Gastrocnemius medialis (tissue), 4 donors: ENCODE measurements around the gene CIDEB. TPM values are rescaled to one million over a fixed set of nuclear protein-coding genes. Genes with fewer than 3 reads are reported as not detected.
A peak's percentile ranks its signal among the peaks of the same experiment; 100 is the strongest.

ENCODE experiments used
- ATAC-seq, 2 donors: fragments of 150-250 bp; one replicate each; pipeline ENCODE4 v1.9.1; 2016
- DNase-seq, 2 donors: peaks; one replicate each; pipeline ENCODE4 v3.0.0-alpha.2; 2019
- H3K27ac ChIP-seq, 4 donors: fragments of 200-600 bp; sonication (generic); 1 replicate in 1 of 4; 2 replicates in 3 of 4; pipeline ENCODE4 v1.5.1; 2016 to 2018; ENCODE audit warnings: mild to moderate bottlenecking in 2 of 4, moderate library complexity in 1 of 4
- H3K27me3 ChIP-seq, 3 donors: fragments of 200-600 bp; sonication (generic) in 2 of 3; 1 replicate in 1 of 3; 2 replicates in 2 of 3; pipeline versions ENCODE4 v1.5.1 to v1.6.0; 2016 to 2019; ENCODE audit warnings: mild to moderate bottlenecking in 1 of 3, moderate library complexity in 1 of 3
- H3K36me3 ChIP-seq, 2 donors: fragments of 200-600 bp; sonication (generic) in 1 of 2; one replicate each; pipeline ENCODE4 v1.5.1; 2017 to 2018
- H3K4me1 ChIP-seq, 2 donors: fragments of 200-600 bp; sonication (generic) in 1 of 2; one replicate each; pipeline ENCODE4 v1.5.1; 2016 to 2017; ENCODE audit warnings: mild to moderate bottlenecking in 2 of 2
- H3K4me3 ChIP-seq, 4 donors: fragments of 200-600 bp; sonication (generic) in 3 of 4; 1 replicate in 1 of 4; 2 replicates in 3 of 4; pipeline ENCODE4 v1.5.1; 2016 to 2019; ENCODE audit warnings: mild to moderate bottlenecking in 2 of 4
- H3K9me3 ChIP-seq, 3 donors: fragments of 200-600 bp; sonication (generic) in 2 of 3; 1 replicate in 1 of 3; 2 replicates in 2 of 3; pipeline ENCODE4 v1.5.1; 2016 to 2019
- POLR2A ChIP-seq, 2 donors: fragments of 450-650 bp; IDR thresholded peaks; one replicate each; pipeline ENCODE4 v1.6.1; 2017; ENCODE audit warnings: antibody characterized with exemption in 2 of 2, mild to moderate bottlenecking in 2 of 2, moderate library complexity in 2 of 2
- in situ Hi-C, 4 donors: fragments of 200-750 bp; cut with MboI; loops; one replicate each; pipeline versions ENCODE4 v1.15.0 to v1.8.0; 2017; ENCODE audit warnings: low sequenced_read_pairs in 4 of 4
- intact Hi-C: fragments of 100-400 bp; cut with DNase I; formaldehyde crosslinking; loops from one replicate; pipeline ENCODE4 v1.15.1; 2023; ENCODE audit warnings: low total_unique reads
- total RNA-seq, 4 donors: library from RNA; depleted of rRNA; stranded (reverse); fragments of >200 nt; gene quantifications; one replicate each; pipeline versions ENCODE4 v1.1.0 to v1.2.3, GENCODE V29; 2016
- TF ChIP-seq, protein P1 (sequence below), 5 experiments: fragments of 450-650 bp in 3 of 5; fragments of 200-600 bp in 2 of 5; sonication (generic) in 2 of 5; IDR thresholded peaks in 4 of 5; conservative IDR thresholded peaks in 1 of 5; 1 replicate in 4 of 5; 2 replicates in 1 of 5; pipeline ENCODE4 v1.5.1; 2016 to 2019; ENCODE audit warnings: antibody characterized with exemption in 5 of 5, mild to moderate bottlenecking in 3 of 5, moderate library complexity in 3 of 5

CIDEB gene
- total RNA-seq, 4 donors from 2014 or later, result 0.39 to 1.5 (median 0.88) TPM

DNA sequence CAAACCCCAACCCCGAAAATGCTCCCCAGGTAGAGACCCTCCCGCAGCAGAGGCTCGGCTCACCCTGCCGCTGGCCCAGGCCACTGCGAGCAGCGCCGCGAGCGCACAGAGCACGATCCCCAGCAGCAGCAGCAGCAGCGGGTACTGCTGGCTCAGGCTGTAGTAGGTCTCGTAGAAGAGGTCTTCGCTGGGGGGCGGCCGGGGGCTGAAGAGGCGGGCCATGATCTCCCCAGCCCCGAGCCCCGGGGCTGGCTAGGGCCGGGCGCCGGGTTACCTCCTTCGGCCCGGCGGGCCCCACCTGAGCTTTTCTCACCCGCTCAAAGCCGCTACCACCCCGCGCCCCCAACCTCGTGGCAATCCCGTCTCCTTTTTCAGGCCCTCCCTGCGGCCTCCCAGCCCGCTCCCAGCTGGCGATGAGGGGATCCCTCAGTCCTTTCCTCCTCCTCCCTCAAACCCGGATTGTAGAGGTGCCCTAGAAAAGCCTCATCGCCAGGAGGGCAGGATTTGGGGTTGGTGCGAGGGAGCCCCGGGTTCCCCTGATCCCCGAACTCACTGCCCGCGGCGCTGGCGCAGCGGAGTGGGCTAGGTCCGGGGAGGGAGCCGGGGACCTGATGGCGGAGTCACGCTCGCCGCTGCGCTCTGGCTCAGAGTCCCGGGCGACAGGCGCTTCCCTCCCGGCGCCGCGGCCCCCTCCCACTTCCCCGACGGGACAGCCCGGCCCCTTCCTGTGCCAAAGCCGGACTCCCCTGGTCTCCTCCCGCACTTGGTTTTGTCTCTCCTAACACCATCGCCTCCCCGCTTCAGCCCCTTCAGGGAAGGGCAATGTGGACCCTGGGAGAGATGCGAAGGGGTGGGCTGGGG is 26.9 kb upstream of the CIDEB start, which contains the start of gene ADCY4:
Gene ADCY4 (minus strand): TSS at position 641 of the 861 bp plus-strand sequence. CDS start 419 bp downstream, at position 222.
- no peak for ATAC-seq
- Histone ChIP-seq H3K4me1 (peaks cover 9 to 25% of the 10 kb centered on the region in 2 donors), H3K36me3 (no peaks in the 10 kb centered on the region), H3K27ac (peak within 1 kb of the TSS; percentile 45 to 81 (median 77)), H3K4me3 (peak within 1 kb of the TSS; percentile 49 to 72 (median 58)), H3K9me3 (no peaks in the 10 kb centered on the region), H3K27me3 (peaks cover 19 to 53% (median 48%) of the 10 kb centered on the region in 3 donors)
- in situ Hi-C loops (loop anchor here (5.0 to 10.0 kb wide), 3 partner anchors 98 to 103 kb away; no protein-coding TSS in a partner anchor), intact Hi-C loops (loop anchor here (2.0 kb wide), 1 partner anchor 32 kb away; no protein-coding TSS in a partner anchor)
- DNase-seq, result no peak
- peak; percentile 22 to 51 for TF ChIP-seq POLR2A (IDR thresholded peaks at IDR 0.05)
- TF ChIP-seq, protein P1, sequence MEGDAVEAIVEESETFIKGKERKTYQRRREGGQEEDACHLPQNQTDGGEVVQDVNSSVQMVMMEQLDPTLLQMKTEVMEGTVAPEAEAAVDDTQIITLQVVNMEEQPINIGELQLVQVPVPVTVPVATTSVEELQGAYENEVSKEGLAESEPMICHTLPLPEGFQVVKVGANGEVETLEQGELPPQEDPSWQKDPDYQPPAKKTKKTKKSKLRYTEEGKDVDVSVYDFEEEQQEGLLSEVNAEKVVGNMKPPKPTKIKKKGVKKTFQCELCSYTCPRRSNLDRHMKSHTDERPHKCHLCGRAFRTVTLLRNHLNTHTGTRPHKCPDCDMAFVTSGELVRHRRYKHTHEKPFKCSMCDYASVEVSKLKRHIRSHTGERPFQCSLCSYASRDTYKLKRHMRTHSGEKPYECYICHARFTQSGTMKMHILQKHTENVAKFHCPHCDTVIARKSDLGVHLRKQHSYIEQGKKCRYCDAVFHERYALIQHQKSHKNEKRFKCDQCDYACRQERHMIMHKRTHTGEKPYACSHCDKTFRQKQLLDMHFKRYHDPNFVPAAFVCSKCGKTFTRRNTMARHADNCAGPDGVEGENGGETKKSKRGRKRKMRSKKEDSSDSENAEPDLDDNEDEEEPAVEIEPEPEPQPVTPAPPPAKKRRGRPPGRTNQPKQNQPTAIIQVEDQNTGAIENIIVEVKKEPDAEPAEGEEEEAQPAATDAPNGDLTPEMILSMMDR (IDR thresholded peaks at IDR 0.05 in 4 of 5, conservative IDR thresholded peaks at IDR 0.05 in 1 of 5), result no peak

GRCh38 chr14:24332268-24332993 is 24.7 kb upstream of the CIDEB start:
- intact Hi-C loops (no loop called here), in situ Hi-C loops (loop anchor here (5.0 to 10.0 kb wide), 3 partner anchors 100 to 105 kb away; no protein-coding TSS in a partner anchor)
- Histone ChIP-seq H3K9me3 (no peaks in the 10 kb centered on the region), H3K27me3 (peaks cover 19 to 45% (median 39%) of the 10 kb centered on the region in 3 donors), H3K36me3 (no peaks in the 10 kb centered on the region), H3K4me3 (peak overlapping the region in 3 of 4 donors; percentile 19 to 23 (median 19)), H3K4me1 (peaks cover 9 to 25% of the 10 kb centered on the region in 2 donors), H3K27ac (no peak overlapping the region)
- peak; percentile 43 to 45 for DNase-seq
- ATAC-seq, result peak; percentile 57 to 72
- TF ChIP-seq POLR2A (IDR thresholded peaks at IDR 0.05), result no peak
- TF ChIP-seq, protein P1 (IDR thresholded peaks at IDR 0.05 in 4 of 5, conservative IDR thresholded peaks at IDR 0.05 in 1 of 5), result peak; percentile 29 to 65 (median 48)

- intact Hi-C loops, result no loop called here
- in situ Hi-C loops, result loop anchor here (5.0 to 10.0 kb wide), 3 partner anchors 101 to 106 kb away; no protein-coding TSS in a partner anchor
- Histone ChIP-seq H3K27ac (no peak overlapping the region), H3K4me3 (no peak overlapping the region), H3K36me3 (no peaks in the 10 kb centered on the region), H3K4me1 (peaks cover 9 to 25% of the 10 kb centered on the region in 2 donors), H3K9me3 (no peaks in the 10 kb centered on the region), H3K27me3 (peaks cover 19 to 40% (median 39%) of the 10 kb centered on the region in 3 donors)
- ATAC-seq (no peak), DNase-seq (no peak)
- TF ChIP-seq, protein P1 (IDR thresholded peaks at IDR 0.05 in 4 of 5, conservative IDR thresholded peaks at IDR 0.05 in 1 of 5), result no peak
- no peak for TF ChIP-seq POLR2A (IDR thresholded peaks at IDR 0.05)
Observed at GRCh38 chr14:24331731-24332267, 24.0 kb upstream of the CIDEB start.

DNA sequence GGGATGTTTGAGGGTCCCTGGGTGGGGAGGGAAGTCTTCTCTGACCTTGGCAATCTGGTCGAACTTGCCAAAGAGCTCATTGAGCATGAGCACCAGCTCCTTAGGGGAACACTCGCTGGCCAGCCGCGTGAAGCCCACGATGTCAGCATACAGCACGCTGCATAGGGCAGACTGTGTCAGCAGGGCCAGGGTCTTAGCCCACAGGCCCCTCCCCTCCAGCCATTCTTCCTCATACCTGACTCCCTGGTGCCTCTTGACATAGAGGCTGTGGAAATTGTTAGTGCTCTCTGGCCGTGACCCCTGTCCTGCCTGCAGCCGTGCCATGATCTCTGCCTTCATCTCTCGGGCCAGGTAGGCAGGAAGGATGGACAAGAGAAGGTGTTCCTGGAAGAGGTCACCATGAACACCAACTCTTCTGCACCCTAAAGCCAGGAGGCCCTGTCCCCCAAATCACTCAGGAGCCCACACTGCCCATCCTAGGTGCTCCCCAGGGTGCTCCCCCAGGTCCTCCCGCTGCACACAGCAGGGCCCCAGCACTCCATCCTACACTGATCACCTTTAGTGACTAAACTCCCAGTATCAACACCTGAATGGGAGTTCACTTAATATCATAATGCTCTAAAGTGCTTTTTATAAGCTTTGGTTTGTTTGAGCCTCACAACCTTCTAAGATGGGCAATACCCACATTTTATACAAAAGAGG is 23.3 kb upstream of the CIDEB start:
- intact Hi-C loops, result no loop called here
- Histone ChIP-seq H3K4me1 (peaks cover 9 to 25% of the 10 kb centered on the region in 2 donors), H3K9me3 (no peaks in the 10 kb centered on the region), H3K27ac (no peak overlapping the region), H3K27me3 (peaks cover 19 to 37% (median 34%) of the 10 kb centered on the region in 3 donors), H3K36me3 (no peaks in the 10 kb centered on the region), H3K4me3 (no peak overlapping the region)
- DNase-seq (no peak), ATAC-seq (no peak)
- in situ Hi-C loops, result loop anchor here (5.0 to 10.0 kb wide), 3 partner anchors 101 to 106 kb away; no protein-coding TSS in a partner anchor
- TF ChIP-seq, protein P1 (IDR thresholded peaks at IDR 0.05 in 4 of 5, conservative IDR thresholded peaks at IDR 0.05 in 1 of 5), result no peak
- TF ChIP-seq POLR2A (IDR thresholded peaks at IDR 0.05), result no peak
